Neural progenitor cell (in vitro differentiated cells): ENCODE results near the gene GLTP.

Experiments
- CTCF ChIP-seq: fragments of 200-600 bp; sonication (generic); IDR thresholded peaks from 2 replicates; pipeline ENCODE4 v1.5.1; 2017; ENCODE audit warnings: antibody characterized with exemption, mild to moderate bottlenecking
- EZH2 ChIP-seq: fragments of 200-600 bp; sonication (generic); IDR thresholded peaks from 2 replicates; pipeline ENCODE4 v1.6.1; 2017; ENCODE audit warnings: antibody characterized with exemption, mild to moderate bottlenecking, moderate library complexity
- EZH2phosphoT487 ChIP-seq: fragments of 200-600 bp; sonication (generic); IDR thresholded peaks from 2 replicates; pipeline ENCODE4 v1.6.1; 2017; ENCODE audit warnings: antibody characterized with exemption

GRCh38 chr12:109814600-109815150, 65.7 kb downstream of the GLTP start:
- TF ChIP-seq CTCF (no peak), EZH2phosphoT487 (no peak), EZH2 (no peak)
